Epithelial cell of esophagus (primary cell): ENCODE results near the gene SLC35G6.
A peak's percentile ranks its signal among the peaks of the same experiment; 100 is the strongest.
"Not testable (repeated sequence)": the region's sequence is repeated elsewhere in the genome, so short reads cannot be mapped to it uniquely, and the experiment has no call there.

Source experiments
- DNase-seq: peaks from one replicate; pipeline ENCODE4 v3.0.0; 2010; ENCODE audit warnings: low read depth
- H3K4me3 ChIP-seq: 2 replicates; pipeline ENCODE4 v1.5.1; 2011; ENCODE audit warnings: mild to moderate bottlenecking, low read length, control low read depth
- CTCF ChIP-seq: IDR thresholded peaks from 2 replicates; pipeline ENCODE4 v1.5.1; 2011; ENCODE audit warnings: low read depth, mild to moderate bottlenecking, low read length, control low read depth, inconsistent platforms; ENCODE audit not compliant: insufficient read depth; ENCODE audit errors: missing control alignments

The SLC35G6 gene

DNA sequence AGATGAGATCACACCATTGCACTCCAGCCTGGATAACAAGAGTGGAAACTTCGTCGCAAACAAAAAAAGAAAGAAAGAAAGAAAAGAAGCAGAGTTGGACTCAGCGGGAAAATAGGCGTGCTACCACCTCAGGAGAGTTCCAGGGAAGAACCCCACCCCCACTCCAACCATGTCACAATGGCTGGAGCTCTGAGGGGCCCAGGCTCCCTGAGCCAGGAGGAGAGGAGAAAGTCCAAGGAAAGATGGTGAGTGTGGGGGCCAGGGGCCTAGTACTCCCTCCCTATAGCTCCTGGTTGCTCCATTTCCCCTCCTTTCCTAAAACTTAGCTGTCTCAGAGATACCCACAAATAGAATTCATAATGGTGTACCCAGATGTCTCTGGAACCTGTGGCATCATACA is at the start of gene SLC35G6:
Gene SLC35G6 (plus strand): TSS at position 172 of the 400 bp plus-strand sequence. CDS start 71 bp downstream, at position 243.
- H3K4me3 ChIP-seq, DNase-seq: not testable (repeated sequence)

DNA sequence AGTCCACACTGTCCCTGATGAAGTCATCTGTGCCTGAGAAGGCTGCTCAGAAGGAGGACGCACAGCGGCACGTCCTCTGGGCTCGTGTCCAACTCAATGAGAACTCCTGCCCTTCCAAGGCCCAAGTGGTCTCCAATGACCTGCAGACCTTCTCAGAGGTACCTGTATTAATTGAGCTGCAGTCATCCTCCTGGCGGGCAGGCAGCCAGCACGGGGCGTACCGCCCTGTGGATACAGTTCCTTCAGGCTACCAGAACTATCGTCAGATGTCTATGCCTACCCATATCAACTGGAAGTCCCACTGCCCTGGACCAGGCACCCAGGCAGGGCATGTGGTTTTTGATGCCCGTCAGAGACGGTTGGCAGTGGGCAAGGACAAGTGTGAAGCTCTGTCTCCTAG is 49.0 kb upstream of the SLC35G6 start:
- no peak for DNase-seq

GRCh38 chr17:7435676-7436555 is 45.3 kb upstream of the SLC35G6 start:
- DNase-seq = peak; percentile 63
- TF ChIP-seq CTCF = no peak
- peak overlapping the region; percentile 77 for H3K4me3 ChIP-seq

More for the DNA sequence above, 49.0 kb upstream of the SLC35G6 start:
- TF ChIP-seq CTCF = no peak
- no peak overlapping the region for H3K4me3 ChIP-seq

DNA sequence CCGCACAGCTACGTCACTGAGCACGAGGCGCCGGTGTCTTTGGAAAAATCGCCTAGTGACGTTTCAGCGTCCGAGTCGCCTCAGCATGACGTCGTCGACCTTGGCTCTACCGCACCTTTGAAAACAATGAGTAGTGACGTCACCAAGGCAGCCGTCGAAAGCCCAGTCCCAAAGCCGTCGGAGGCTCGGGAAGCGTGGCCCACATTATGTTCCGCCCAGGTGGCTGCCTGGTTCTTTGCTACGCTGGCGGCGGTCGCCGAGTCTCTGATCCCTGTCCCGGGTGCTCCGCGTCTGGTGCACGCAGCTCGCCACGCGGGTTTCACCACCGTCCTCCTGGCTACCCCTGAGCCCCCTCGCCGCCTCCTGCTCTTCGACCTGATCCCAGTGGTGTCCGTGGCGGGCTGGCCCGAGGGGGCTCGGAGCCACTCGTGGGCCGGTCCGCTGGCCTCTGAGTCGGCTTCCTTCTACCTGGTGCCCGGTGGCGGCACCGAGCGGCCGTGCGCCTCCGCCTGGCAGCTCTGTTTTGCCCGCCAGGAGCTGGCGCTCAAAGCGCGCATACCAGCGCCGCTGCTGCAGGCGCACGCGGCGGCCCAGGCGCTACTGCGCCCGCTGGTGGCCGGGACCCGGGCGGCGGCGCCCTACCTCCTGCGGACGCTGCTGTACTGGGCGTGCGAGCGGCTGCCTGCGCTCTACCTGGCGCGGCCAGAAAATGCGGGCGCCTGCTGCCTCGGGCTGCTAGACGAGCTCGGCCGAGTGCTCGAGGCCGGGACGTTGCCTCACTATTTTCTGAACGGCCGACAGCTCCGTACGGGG is 44.5 kb upstream of the SLC35G6 start:
- H3K4me3 ChIP-seq = peak overlapping the region; percentile 78
- DNase-seq = peak; percentile 94
- TF ChIP-seq CTCF = peak; percentile 54

DNA sequence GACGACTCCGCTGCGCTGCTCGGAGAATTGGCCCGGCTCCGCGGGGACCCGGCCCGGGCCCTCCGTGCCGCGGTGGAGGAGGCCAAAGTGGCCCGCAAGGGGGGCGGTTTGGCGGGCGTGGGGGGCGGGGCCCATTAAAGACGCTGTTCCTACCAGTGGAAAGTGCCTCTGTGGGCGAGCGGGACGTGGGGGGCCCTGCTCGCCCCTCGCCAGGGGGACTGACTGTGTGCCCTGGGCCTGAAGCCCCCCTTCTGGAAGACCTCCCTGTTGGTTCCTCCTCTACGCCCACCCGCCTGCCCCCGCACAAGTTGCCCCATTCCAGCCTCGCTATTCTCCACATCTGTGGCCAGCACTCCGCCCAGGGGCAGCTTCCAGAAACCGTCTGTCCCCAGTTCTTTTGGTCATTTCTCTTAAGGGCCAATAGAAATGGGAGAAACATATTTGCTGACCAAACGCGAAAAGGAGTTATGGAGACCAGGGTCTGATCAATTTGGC is 43.8 kb upstream of the SLC35G6 start:
- peak overlapping the region; percentile 78 for H3K4me3 ChIP-seq
- no peak for TF ChIP-seq CTCF

DNA sequence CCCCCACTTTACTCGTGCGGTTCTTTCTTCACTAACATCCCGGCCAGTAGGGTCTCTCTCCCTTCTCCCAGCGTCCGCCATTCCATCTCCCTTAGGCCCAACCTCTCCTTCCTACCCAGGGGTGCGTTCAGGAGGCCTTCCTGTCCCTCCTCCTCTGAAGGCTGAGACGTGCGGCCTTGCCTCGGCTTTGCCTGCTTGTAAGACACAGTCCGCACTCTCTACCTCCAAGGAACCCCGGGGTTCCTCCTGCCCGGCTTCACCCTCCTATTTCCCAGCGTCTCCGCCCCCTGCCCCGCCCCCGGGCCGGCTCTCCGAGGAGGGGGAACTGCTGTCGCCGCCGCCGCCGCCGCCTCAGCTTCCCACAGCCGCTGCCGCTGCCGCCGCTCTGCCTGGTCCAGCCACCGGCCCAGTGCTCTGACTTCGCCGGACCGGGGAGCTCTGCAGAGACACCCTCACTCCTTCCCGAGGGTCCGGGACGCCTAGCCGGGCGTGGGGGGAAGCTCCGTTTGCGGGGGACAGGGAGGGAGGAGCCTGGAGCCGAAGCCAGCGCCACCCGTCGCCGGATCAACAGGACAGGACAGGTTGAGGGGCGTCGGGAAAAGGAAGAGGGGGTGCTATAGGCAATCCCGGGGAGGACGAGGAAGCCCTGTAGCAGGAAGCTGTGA is 43.2 kb upstream of the SLC35G6 start:
- peak overlapping the region; percentile 78 for H3K4me3 ChIP-seq
- no peak for TF ChIP-seq CTCF

More for the DNA sequence above, 43.8 kb upstream of the SLC35G6 start:
- no peak for DNase-seq

More for the DNA sequence above, 43.2 kb upstream of the SLC35G6 start:
- peak; percentile 84 for DNase-seq
